PC-3 (cell line): Measurements from ENCODE around the gene NPR3. TPM values are rescaled to one million over a fixed set of nuclear protein-coding genes. Genes with fewer than 3 reads are reported as not detected.

ENCODE experiments used
- ATAC-seq: fragments of 200-7000 bp; cut with Tn5 transposase; 2 replicates; pipeline ENCODE4 v1.9.1; 2020; ENCODE audit warnings: mild to moderate bottlenecking, moderate library complexity
- BruUV-seq: library from RNA; stranded (reverse); fragments of 400-500 nt; replicated peaks from 2 replicates; lab custom pipeline; 2021; lab: Mats Ljungman, UMichigan
- CTCF ChIA-PET: fragments of 300-600 bp; sonication (Branson Sonifier 250); formaldehyde crosslinking; loops from one replicate; lab custom pipeline; 2022; ENCODE audit warnings: antibody characterized with exemption; lab: Charles Lee
- POLR2A ChIA-PET: fragments of 300-600 bp; sonication (Branson Sonifier 250); formaldehyde crosslinking; loops from one replicate; lab custom pipeline; 2022; ENCODE audit warnings: antibody characterized with exemption; ENCODE audit not compliant: unreplicated experiment; lab: Charles Lee
- DNase-seq: peaks from one replicate; pipeline ENCODE4 v3.0.0-alpha.2; 2015
- H2AFZ ChIP-seq: fragments of 300-600 bp; sonication (generic); 2 replicates; pipeline ENCODE4 v1.6.0; 2016; ENCODE audit warnings: antibody characterized with exemption, low read length
- H3F3A ChIP-seq: fragments of 300-600 bp; sonication (generic); one replicate; pipeline ENCODE4 v1.6.0; 2017; ENCODE audit warnings: antibody characterized with exemption, low read length, control low read depth, mild to moderate bottlenecking; ENCODE audit not compliant: unreplicated experiment
- H3K27ac ChIP-seq: fragments of 300-600 bp; sonication (generic); 2 replicates; pipeline ENCODE4 v1.5.1; 2016; ENCODE audit warnings: mild to moderate bottlenecking, low read length
- H3K27me3 ChIP-seq: fragments of 300-600 bp; sonication (generic); 2 replicates; pipeline ENCODE4 v1.6.1; 2016; ENCODE audit warnings: low read length, mixed read lengths
- H3K36me3 ChIP-seq: fragments of 300-600 bp; sonication (generic); 2 replicates; pipeline ENCODE4 v1.6.1; 2016; ENCODE audit warnings: low read depth, mixed run types, low read length, mixed read lengths
- H3K4me1 ChIP-seq: fragments of 300-600 bp; sonication (generic); 2 replicates; pipeline ENCODE4 v1.5.1; 2016; ENCODE audit warnings: low read length; ENCODE audit not compliant: insufficient read depth
- H3K4me2 ChIP-seq: fragments of 300-600 bp; sonication (generic); 2 replicates; pipeline ENCODE4 v1.6.0; 2016; ENCODE audit warnings: low read length
- H3K4me3 ChIP-seq: fragments of 300-600 bp; sonication (generic); 2 replicates; pipeline ENCODE4 v1.5.1; 2016; ENCODE audit warnings: mild to moderate bottlenecking, low read length, mixed read lengths
- H3K79me2 ChIP-seq: fragments of 300-600 bp; sonication (generic); 2 replicates; pipeline ENCODE4 v1.6.1; 2017; ENCODE audit warnings: low read length, mixed read lengths
- H3K9ac ChIP-seq: fragments of 300-600 bp; sonication (generic); 2 replicates; pipeline ENCODE4 v1.6.0; 2016; ENCODE audit warnings: mild to moderate bottlenecking, low read length
- H3K9me2 ChIP-seq: fragments of 300-600 bp; sonication (generic); replicated peaks from 2 replicates; pipeline ENCODE4 v1.6.1; 2016; ENCODE audit warnings: mixed run types, low read length, mixed read lengths
- H3K9me3 ChIP-seq: fragments of 300-600 bp; sonication (generic); 2 replicates; pipeline ENCODE4 v1.6.1; 2016; ENCODE audit warnings: low read length, mixed read lengths
- H4K20me1 ChIP-seq: fragments of 300-600 bp; sonication (generic); 2 replicates; pipeline ENCODE4 v1.6.1; 2016; ENCODE audit warnings: low read length, mixed read lengths
- CTCF ChIP-seq: fragments of 300-600 bp; sonication (generic); conservative IDR thresholded peaks from 2 replicates; pipeline ENCODE4 v1.5.1; 2017; ENCODE audit warnings: antibody characterized with exemption, low read depth, mild to moderate bottlenecking, low read length
- EZH2 ChIP-seq: fragments of 300-600 bp; sonication (generic); IDR thresholded peaks from one replicate; pipeline ENCODE4 v1.6.1; 2017; ENCODE audit warnings: antibody characterized with exemption, mild to moderate bottlenecking, low read length; ENCODE audit not compliant: unreplicated experiment
- EZH2phosphoT487 ChIP-seq: fragments of 300-600 bp; sonication (generic); IDR thresholded peaks from 2 replicates; pipeline ENCODE4 v1.6.1; 2018; ENCODE audit warnings: mild to moderate bottlenecking, antibody characterized with exemption, low read length, borderline replicate concordance
- intact Hi-C: fragments of 100-400 bp; cut with micrococcal nuclease; formaldehyde crosslinking; loops from 2 replicates; pipeline ENCODE4 v1.9.0; 2023
- total RNA-seq: library from RNA; depleted of rRNA; stranded (reverse); fragments of >200 nt; gene quantifications from 2 replicates; pipeline ENCODE4 v1.2.3, GENCODE V29; 2014

Gene NPR3
- total RNA-seq, 1 experiment from 2014 or later = 3.9 TPM

GRCh38 chr5:32833127-32833526, 122.0 kb downstream of the NPR3 start:
- no peaks in the 10 kb centered on the region for H3K9me2 ChIP-seq
- no peak overlapping the region for H3K4me2 ChIP-seq
- H3F3A ChIP-seq = no peaks in the 10 kb centered on the region
- no peak overlapping the region for H3K27ac ChIP-seq
- H3K4me1 ChIP-seq = peaks cover 12% of the 10 kb centered on the region
- DNase-seq (no peak), ATAC-seq (no peak)
- intact Hi-C loops = no loop called here
- H3K79me2 ChIP-seq = no peaks in the 10 kb centered on the region
- ChIA-PET CTCF (no interaction called here), POLR2A (no interaction called here)
- no peaks in the 10 kb centered on the region for H3K36me3 ChIP-seq
- H3K9ac ChIP-seq = no peak overlapping the region
- no TSS peak for BruUV-seq
- no peaks in the 10 kb centered on the region for H3K27me3 ChIP-seq
- no peak for TF ChIP-seq EZH2phosphoT487
- no peak for TF ChIP-seq CTCF
- no peak for TF ChIP-seq EZH2
- no peak overlapping the region for H2AFZ ChIP-seq
- no peak overlapping the region for H3K4me3 ChIP-seq
- H3K9me3 ChIP-seq = no peaks in the 10 kb centered on the region
- no peaks in the 10 kb centered on the region for H4K20me1 ChIP-seq

DNA sequence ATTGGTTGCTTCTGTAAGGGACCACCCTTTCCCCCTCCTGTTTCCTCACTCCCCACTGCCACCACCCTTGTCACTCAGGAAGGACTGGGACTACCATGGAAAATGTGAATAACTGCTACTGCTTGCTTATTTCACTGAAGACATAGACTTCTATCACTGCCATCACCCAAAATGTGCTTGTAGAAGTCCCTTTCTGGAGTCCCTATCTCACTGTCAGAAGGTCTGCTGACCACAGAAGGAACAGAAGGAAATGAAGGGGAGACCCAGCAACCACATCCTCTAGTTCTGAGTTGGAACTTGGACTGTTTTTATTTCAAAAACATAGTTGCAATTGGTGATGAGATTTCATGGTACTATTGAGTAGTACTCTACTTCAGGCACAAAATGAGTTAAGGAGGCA, 122.5 kb downstream of the NPR3 start:
- peaks cover 12% of the 10 kb centered on the region for H3K4me1 ChIP-seq
- TF ChIP-seq EZH2phosphoT487 = no peak
- no peak for TF ChIP-seq CTCF
- no peak for TF ChIP-seq EZH2
- H3K4me3 ChIP-seq = no peak overlapping the region
- no peak for DNase-seq
- ATAC-seq = no peak
- no peak overlapping the region for H2AFZ ChIP-seq
- H3K9ac ChIP-seq = no peak overlapping the region
- no TSS peak for BruUV-seq
- no peak overlapping the region for H3K27ac ChIP-seq
- POLR2A ChIA-PET = no interaction called here
- no peaks in the 10 kb centered on the region for H3K79me2 ChIP-seq
- intact Hi-C loops = no loop called here
- no peaks in the 10 kb centered on the region for H3K9me2 ChIP-seq
- no peaks in the 10 kb centered on the region for H3K9me3 ChIP-seq
- H3K36me3 ChIP-seq = no peaks in the 10 kb centered on the region
- no peaks in the 10 kb centered on the region for H3K27me3 ChIP-seq
- H4K20me1 ChIP-seq = no peaks in the 10 kb centered on the region
- H3F3A ChIP-seq = no peaks in the 10 kb centered on the region
- CTCF ChIA-PET = no interaction called here
- H3K4me2 ChIP-seq = no peak overlapping the region

- Histone ChIP-seq H3K4me2 (no peak overlapping the region), H3K4me3 (no peak overlapping the region), H4K20me1 (no peaks in the 10 kb centered on the region), H2AFZ (no peak overlapping the region), H3K9me3 (no peaks in the 10 kb centered on the region), H3K36me3 (no peaks in the 10 kb centered on the region), H3K4me1 (peaks cover 12% of the 10 kb centered on the region), H3F3A (no peaks in the 10 kb centered on the region), H3K9ac (no peak overlapping the region), H3K9me2 (no peaks in the 10 kb centered on the region), H3K27me3 (no peaks in the 10 kb centered on the region), H3K27ac (no peak overlapping the region), H3K79me2 (no peaks in the 10 kb centered on the region)
- no TSS peak for BruUV-seq
- ATAC-seq (no peak), DNase-seq (no peak)
- POLR2A ChIA-PET = no interaction called here
- TF ChIP-seq EZH2phosphoT487 (no peak), CTCF (no peak), EZH2 (no peak)
- intact Hi-C loops = no loop called here
- CTCF ChIA-PET = no interaction called here
Measured at GRCh38 chr5:32834251-32834650, 123.1 kb downstream of the NPR3 start.
